ENCODE measurements around the gene GATAD2B. TPM values are rescaled to one million over a fixed set of nuclear protein-coding genes. Genes with fewer than 3 reads are reported as not detected.
"Not testable (repeated sequence)": the region's sequence is repeated elsewhere in the genome, so short reads cannot be mapped to it uniquely, and the experiment has no call there.

The GATAD2B gene
- total RNA-seq, 1 donor, result 8.6 TPM

- peak; percentile 6 for TF ChIP-seq CTCF (IDR thresholded peaks at IDR 0.05; ENCODE audit: insufficient read depth, low read depth, low read length)
- DNase-seq (ENCODE audit: low read depth), result no peak
- H3K4me3 ChIP-seq (ENCODE audit: low read depth, low read length), result peak overlapping the region; percentile 88
These were observed 448 bp downstream of the GATAD2B start for GRCh38 chr1:153922076-153922971.

- no peak for TF ChIP-seq CTCF (IDR thresholded peaks at IDR 0.05; ENCODE audit: insufficient read depth, low read depth, low read length)
- H3K4me3 ChIP-seq (ENCODE audit: low read depth, low read length), result peak overlapping the region; percentile 88
- no peak for DNase-seq (ENCODE audit: low read depth)
These were observed 1.0 kb downstream of the GATAD2B start for GRCh38 chr1:153921803-153922075.

DNA sequence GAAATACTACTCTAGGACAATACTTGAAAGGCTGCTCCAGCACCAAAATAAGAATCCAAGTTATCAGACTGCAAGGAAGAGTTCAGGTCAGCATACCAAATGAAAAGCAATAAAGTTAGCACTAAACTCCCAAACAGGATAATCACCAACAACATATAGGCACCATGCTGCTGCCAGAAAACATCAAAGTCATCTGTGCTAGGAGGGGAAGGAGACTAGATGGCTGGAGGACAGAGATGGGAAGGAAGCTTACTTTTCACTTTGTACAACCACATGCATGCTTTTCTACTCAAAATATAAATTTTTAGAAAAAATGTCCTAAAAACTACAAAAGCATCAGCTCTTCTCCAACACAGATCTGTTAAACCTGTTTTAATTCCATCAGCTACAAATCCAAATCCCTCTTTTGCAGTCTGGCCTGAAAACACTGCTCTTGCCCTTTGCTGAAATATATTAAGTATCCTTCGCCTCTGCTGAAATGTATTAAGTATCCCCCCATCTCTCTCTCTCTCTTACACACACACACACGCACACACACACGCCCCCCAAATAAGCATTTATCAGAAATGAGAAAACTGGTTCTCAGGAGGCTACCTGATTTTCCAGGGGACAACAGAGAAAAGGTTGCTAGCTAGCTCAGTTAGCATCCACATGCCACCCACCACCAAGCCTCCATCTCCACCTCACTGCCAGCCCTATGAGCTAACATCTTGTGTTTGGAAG is 1.5 kb downstream of the GATAD2B start:
- H3K4me3 ChIP-seq (ENCODE audit: low read depth, low read length), result peak overlapping the region; percentile 88
- DNase-seq (ENCODE audit: low read depth), result no peak

GRCh38 chr1:153919876-153920852 is 2.6 kb downstream of the GATAD2B start:
- peak; percentile 37 for DNase-seq (ENCODE audit: low read depth)
- peak overlapping the region; percentile 0 for H3K4me3 ChIP-seq (ENCODE audit: low read depth, low read length)
- peak; percentile 29 for TF ChIP-seq CTCF (IDR thresholded peaks at IDR 0.05; ENCODE audit: insufficient read depth, low read depth, low read length)

More for the DNA sequence above, 1.5 kb downstream of the GATAD2B start:
- TF ChIP-seq CTCF (IDR thresholded peaks at IDR 0.05; ENCODE audit: insufficient read depth, low read depth, low read length), result no peak

GRCh38 chr1:153916297-153916696 is 6.5 kb downstream of the GATAD2B start:
- H3K4me3 ChIP-seq (ENCODE audit: low read depth, low read length), result no peak overlapping the region
- no peak for DNase-seq (ENCODE audit: low read depth)
- no peak for TF ChIP-seq CTCF (IDR thresholded peaks at IDR 0.05; ENCODE audit: insufficient read depth, low read depth, low read length)

DNA sequence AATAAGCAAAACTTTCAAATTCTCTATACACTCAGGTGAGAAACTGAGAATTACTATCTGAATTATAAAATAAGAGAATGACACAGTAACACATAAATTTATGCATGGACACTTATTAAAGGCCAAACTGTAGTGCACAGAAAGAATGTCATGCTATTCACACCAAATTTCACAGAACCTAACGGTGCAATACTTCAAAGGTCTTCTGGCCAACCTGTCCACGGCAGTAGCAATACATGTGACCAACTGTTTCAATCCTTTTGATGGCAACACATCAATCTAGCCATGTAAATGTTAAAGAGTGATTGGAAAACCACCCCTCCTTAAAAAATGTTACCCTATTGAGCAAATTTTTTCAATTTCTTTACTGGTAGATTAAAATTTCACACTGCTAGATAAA is 10.4 kb downstream of the GATAD2B start:
- DNase-seq (ENCODE audit: low read depth), result no peak
- no peak for TF ChIP-seq CTCF (IDR thresholded peaks at IDR 0.05; ENCODE audit: insufficient read depth, low read depth, low read length)
- no peak overlapping the region for H3K4me3 ChIP-seq (ENCODE audit: low read depth, low read length)

- H3K4me3 ChIP-seq (ENCODE audit: low read depth, low read length), result not testable (repeated sequence)
These were observed 12.2 kb downstream of the GATAD2B start for GRCh38 chr1:153910560-153910959.

More at GRCh38 chr1:153910560-153910959, 12.2 kb downstream of the GATAD2B start:
- DNase-seq (ENCODE audit: low read depth), result not testable (repeated sequence)

All from fibroblast of villous mesenchyme (primary cell).